ENCODE measurements around the gene HSDL2. TPM values are rescaled to one million over a fixed set of nuclear protein-coding genes. Genes with fewer than 3 reads are reported as not detected.

Gene HSDL2
- total RNA-seq, 6 experiments from 2014 or later: 65.8 to 96.8 (median 79.8) TPM

DNA sequence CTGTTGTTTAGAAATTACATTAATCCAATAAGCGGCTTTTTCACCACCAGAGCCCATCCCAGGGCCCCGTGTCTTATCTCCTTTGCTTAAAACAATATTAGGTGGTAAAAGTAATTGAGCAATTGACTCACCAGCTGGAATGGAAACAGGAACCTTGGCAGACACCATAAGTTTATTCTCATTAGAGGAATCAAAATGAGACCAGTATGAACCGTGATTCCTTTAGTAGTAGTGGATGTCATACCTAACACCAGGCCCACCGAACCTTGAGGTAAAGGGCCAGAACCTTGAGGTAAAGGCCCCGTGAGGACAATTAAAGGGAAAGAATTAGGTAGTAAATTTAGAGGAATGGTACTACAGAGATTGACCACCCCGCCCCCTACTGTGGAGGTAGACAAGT is 16.5 kb downstream of the HSDL2 start:
- intact Hi-C loops (cut with DNase I): no loop called here
- Histone ChIP-seq H3K27me3 (no peaks in the 10 kb centered on the region), H3K9me3 (no peaks in the 10 kb centered on the region), H3K4me3 (no peak overlapping the region), H3K4me1 (peaks cover 0 to 38% (median 0%) of the 10 kb centered on the region in 4 donors), H3K36me3 (no peaks in the 10 kb centered on the region), H3K27ac (peak overlapping the region in 1 of 3 donors; percentile 33)
- 76% methylated on average over 4 of the region's 6 CpGs for WGBS (ENCODE audit: insufficient coverage, low coverage, low lambda C conversion rate, missing lambda C conversion rate)
- no peak for TF ChIP-seq POLR2A (IDR thresholded peaks at IDR 0.05)
- TF ChIP-seq, protein P1, sequence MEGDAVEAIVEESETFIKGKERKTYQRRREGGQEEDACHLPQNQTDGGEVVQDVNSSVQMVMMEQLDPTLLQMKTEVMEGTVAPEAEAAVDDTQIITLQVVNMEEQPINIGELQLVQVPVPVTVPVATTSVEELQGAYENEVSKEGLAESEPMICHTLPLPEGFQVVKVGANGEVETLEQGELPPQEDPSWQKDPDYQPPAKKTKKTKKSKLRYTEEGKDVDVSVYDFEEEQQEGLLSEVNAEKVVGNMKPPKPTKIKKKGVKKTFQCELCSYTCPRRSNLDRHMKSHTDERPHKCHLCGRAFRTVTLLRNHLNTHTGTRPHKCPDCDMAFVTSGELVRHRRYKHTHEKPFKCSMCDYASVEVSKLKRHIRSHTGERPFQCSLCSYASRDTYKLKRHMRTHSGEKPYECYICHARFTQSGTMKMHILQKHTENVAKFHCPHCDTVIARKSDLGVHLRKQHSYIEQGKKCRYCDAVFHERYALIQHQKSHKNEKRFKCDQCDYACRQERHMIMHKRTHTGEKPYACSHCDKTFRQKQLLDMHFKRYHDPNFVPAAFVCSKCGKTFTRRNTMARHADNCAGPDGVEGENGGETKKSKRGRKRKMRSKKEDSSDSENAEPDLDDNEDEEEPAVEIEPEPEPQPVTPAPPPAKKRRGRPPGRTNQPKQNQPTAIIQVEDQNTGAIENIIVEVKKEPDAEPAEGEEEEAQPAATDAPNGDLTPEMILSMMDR (IDR thresholded peaks at IDR 0.05): no peak
- DNase-seq: no peak
- peak in 2 of 4 donors; percentile 29 to 55 for ATAC-seq

DNA sequence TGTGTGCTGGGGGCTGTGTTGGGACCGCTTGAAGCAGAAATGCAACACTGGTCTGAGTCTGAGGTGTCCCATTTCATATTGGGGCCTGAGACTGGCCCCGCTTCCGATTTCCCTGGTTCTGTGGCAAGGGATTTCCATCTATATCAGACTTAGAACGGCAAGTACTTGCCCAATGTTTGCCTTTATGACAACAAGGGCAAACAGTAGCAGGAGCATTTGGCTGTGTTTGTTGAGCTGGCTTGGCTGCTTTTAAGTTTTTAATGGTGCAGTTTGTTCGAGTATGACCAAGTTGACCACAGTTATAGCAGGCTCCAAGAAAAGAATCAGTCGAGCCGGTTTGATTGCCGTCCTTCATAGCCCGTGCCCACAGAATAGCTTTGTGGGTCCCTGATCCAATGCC is 17.0 kb downstream of the HSDL2 start:
- H3K27me3 ChIP-seq: no peaks in the 10 kb centered on the region
- DNase-seq (peak in 1 of 3 donors; percentile 60), ATAC-seq (peak; percentile 51 to 87 (median 66))
- H3K27ac ChIP-seq: peak overlapping the region in 1 of 3 donors; percentile 33
- peaks cover 0 to 37% (median 0%) of the 10 kb centered on the region in 4 donors for H3K4me1 ChIP-seq
- no peaks in the 10 kb centered on the region for H3K9me3 ChIP-seq
- TF ChIP-seq POLR2A (IDR thresholded peaks at IDR 0.05): no peak
- TF ChIP-seq, protein P1 (IDR thresholded peaks at IDR 0.05): no peak
- H3K4me3 ChIP-seq: no peak overlapping the region
- 51% methylated on average over 6 of the region's 9 CpGs for WGBS (ENCODE audit: insufficient coverage, low coverage, low lambda C conversion rate, missing lambda C conversion rate)
- no peaks in the 10 kb centered on the region for H3K36me3 ChIP-seq
- intact Hi-C loops (cut with DNase I): no loop called here

DNA sequence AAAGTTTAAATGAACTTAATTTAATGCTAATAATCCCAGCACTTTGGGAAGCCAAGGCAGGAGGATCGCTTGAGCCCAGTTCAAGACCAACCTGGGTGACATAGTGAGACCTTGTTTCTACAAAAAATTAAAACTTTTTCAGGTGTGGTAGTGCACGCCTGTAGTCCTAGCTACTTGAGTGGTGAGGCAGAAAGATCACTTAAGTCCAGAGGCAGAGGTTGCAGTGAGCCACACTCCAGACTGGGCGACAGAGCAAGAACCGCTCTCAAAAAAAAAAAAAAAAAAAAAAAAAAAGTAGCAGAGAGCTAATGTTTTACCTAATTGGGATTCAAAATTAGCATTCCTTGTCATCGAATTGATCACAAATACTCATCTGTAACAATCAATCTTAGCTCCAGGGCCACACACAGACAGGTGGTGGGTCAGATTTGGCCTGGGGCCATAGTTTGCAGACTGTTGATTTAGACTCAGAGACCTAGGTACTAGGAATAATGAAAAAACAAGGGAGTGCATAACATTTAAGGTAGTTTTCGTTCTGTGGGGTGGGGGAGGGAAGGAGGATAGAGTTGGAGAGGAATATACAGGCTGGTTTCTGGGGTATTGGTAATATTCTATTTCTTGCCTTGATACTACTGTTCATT is 21.4 kb downstream of the HSDL2 start:
- Histone ChIP-seq H3K4me3 (no peak overlapping the region), H3K27ac (no peak overlapping the region), H3K4me1 (peaks cover 0 to 36% (median 1%) of the 10 kb centered on the region in 4 donors), H3K27me3 (no peaks in the 10 kb centered on the region), H3K9me3 (no peaks in the 10 kb centered on the region), H3K36me3 (peaks cover 0 to 8% (median 4%) of the 10 kb centered on the region in 4 donors)
- TF ChIP-seq, protein P1 (IDR thresholded peaks at IDR 0.05): no peak
- TF ChIP-seq POLR2A (IDR thresholded peaks at IDR 0.05): no peak
- no peak for DNase-seq
- intact Hi-C loops (cut with DNase I): no loop called here
- no peak for ATAC-seq
- WGBS (ENCODE audit: insufficient coverage, low coverage, low lambda C conversion rate, missing lambda C conversion rate): 86% methylated on average over 4 of the region's 6 CpGs

DNA sequence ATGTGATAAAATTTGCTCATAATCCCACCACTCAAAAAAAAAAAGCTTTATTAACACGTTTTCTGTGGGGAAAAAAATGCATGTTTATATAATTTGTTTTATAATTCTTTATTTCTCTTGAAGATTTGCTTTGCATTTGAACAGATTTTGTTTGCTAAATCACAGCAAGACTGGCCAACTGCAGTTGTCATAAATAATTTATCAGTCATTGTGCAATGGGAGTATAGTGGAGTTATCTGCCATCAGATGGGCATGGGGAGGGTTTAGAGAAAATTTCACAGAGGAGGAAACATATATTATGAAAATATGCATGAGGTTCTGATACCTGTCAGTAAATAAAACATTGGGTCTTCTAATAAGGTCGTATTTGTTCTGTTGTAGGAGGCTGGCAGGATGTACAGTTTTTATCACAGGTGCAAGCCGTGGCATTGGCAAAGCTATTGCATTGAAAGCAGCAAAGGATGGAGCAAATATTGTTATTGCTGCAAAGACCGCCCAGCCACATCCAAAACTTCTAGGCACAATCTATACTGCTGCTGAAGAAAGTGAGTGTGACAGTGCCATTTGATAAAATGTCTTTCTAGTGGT is 23.8 kb downstream of the HSDL2 start:
- H3K4me3 ChIP-seq: no peak overlapping the region
- H3K27ac ChIP-seq: no peak overlapping the region
- peak in 2 of 4 donors; percentile 30 to 53 for ATAC-seq

More for the DNA sequence above, 23.8 kb downstream of the HSDL2 start:
- H3K9me3 ChIP-seq: no peaks in the 10 kb centered on the region
- intact Hi-C loops (cut with DNase I): no loop called here
- no peaks in the 10 kb centered on the region for H3K27me3 ChIP-seq
- peaks cover 0 to 16% (median 9%) of the 10 kb centered on the region in 4 donors for H3K36me3 ChIP-seq
- WGBS (ENCODE audit: insufficient coverage, low coverage, low lambda C conversion rate, missing lambda C conversion rate): 40% methylated on average over 4 of the region's 4 CpGs
- H3K4me1 ChIP-seq: peaks cover 0 to 26% (median 1%) of the 10 kb centered on the region in 4 donors
- no peak for DNase-seq
- no peak for TF ChIP-seq POLR2A (IDR thresholded peaks at IDR 0.05)
- TF ChIP-seq, protein P1 (IDR thresholded peaks at IDR 0.05): no peak
